DMS153 treated with DMSO at 0.1 percent for 48 hours (cell line): ENCODE results near the gene COL5A1.

Experiments used
- DNase-seq: peaks from one replicate; lab custom pipeline; 2025; ENCODE audit not compliant: unreplicated experiment; lab: John Stamatoyannopoulos, UW

COL5A1 gene

GRCh38 chr9:134724202-134724911 lies 82.8 kb downstream of the COL5A1 start:
- no peak for DNase-seq

- no peak for DNase-seq
Measured at GRCh38 chr9:134724912-134725604, 83.5 kb downstream of the COL5A1 start.

GRCh38 chr9:134725605-134725940 lies 84.0 kb downstream of the COL5A1 start:
- DNase-seq, result no peak

GRCh38 chr9:134726026-134726721 lies 84.6 kb downstream of the COL5A1 start:
- DNase-seq, result no peak

DNA sequence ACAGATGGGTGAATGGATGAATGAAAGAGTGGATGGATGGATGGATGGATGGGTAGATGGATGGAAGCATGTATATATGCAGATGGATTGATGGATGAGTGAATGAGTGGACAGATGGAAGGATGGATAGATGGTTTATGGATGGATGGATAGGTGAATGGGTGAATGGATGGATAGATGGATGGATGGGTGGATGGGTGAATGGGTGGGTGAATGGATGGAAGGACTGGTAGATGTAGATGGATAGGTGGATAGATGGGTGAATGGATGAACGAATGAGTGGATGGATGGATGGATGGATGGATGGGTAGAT lies 85.1 kb downstream of the COL5A1 start:
- DNase-seq, result no peak

- no peak for DNase-seq
Measured at GRCh38 chr9:134728021-134728795, 86.6 kb downstream of the COL5A1 start.

DNA sequence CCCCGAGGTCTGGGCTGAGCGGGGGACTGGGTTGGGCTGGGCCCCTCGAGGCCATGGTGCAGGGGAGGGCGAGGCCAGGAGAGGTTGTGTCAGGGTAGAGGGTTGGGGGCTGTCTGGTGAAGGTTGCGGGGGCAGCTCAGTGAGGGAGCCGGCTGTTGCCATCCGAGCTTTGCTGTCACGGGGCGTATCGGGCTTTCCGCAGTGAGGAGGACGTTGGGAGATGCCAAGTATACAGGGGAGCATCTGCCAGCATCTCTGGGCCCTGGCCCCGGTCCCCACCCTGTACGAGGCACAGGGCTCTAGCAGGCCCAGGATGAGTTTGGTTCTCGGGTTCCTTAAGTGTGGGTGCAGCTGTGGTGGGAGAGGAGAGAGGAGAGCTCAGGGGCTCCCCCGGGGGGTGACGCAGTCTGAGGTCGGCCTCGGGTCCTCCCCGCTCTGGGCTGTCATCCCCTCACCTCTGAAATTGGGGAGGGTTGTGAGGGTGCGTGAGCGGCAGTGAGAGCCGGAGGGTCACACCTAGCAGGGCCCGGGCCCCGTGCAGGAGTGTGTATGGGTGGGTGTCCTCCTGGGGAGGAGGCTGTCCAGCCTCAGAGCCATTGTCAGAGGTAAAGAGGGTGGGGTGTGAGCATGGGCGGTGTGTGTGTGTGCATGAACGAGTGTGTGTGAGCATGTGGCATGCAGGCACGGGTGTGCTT lies 87.3 kb downstream of the COL5A1 start:
- no peak for DNase-seq

DNA sequence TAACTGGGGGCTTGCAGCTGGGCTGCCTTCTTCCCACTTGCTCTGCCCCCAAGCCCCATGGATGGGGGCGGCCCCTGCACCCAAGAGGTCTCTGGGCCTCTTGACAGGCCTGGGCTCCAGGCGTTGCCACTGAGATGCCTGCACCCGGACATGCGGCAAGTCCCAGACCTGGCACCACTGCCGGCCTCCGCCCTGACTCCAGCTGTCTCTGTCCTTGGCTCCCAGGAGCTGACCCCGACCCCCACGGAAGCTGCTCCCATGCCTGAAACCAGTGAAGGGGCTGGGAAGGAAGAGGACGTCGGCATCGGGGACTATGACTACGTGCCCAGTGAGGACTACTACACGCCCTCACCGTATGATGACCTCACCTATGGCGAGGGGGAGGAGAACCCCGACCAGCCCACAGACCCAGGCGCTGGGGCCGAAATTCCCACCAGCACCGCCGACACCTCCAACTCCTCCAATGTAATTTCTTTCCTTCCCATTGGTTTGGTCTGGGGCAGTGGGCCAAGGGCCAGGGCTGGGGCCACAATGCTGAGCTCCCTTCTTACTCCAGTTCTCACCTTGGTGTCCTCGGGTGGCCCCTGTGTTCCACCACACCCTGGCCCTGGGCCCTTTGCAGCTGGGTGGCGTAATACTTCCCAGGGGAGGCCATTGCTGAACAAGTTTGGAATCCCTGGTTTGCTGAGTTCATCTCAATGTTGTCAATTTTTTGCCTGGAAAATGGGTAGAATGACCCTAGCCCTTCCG lies 88.6 kb downstream of the COL5A1 start:
- DNase-seq, result no peak

GRCh38 chr9:134730761-134731496 lies 89.3 kb downstream of the COL5A1 start:
- DNase-seq, result no peak

- DNase-seq, result no peak
Measured at GRCh38 chr9:134731497-134732391, 90.1 kb downstream of the COL5A1 start.

DNA sequence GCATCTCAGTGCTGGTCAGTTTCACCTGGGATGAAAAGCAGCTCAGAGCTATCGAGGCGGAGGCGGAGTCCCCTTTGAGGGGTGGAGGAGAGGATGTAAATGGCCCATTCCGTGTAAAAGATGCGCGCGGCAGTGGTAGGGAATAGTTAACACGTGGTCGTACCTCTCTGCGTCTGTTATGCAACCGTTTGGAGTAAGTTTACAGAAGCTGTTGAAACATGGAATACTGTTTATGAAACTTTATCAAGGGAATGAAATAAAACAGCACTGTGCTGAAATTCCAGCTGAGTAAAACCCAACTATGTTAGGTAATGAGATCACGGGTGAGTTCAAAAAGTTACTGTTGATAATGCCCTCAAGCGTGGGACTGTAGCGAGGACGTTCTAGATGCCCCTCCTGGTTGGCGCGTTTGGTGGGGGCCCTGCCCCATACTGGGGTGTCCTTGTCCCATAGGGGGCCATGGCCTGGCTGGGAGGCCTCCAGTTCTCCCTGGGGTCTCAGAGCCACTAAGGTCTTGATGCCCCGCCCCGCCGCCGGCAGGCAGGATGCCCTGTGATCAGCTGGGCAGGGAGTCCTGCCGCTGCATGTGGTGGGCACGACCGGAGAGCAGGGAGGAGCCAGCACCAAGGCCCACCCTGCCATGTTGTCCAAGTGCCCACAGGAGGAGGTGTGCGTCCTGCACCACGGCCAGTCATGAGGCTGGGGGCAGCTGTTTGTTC lies 90.9 kb downstream of the COL5A1 start:
- no peak for DNase-seq

GRCh38 chr9:134733480-134734232 lies 92.1 kb downstream of the COL5A1 start:
- DNase-seq, result no peak

DNA sequence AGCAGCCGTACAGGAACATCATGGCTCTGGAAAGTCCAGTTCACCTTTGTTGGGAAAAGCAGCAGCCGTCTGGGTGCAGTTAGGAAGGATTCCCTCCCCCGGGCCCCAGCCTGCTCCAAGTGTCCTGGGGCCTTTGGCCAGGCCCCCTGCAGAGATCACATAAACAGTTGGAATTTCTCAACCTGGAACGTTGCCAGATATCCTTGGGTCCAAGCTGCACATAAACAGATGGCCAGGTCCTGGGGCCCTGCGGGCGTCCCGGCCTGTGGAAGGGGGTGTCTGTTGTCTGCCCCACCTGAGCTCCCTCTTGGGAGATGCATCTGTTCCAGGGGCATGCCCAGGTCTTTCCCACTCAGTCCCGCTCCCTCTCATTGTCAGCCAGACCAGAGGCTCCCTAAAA lies 92.7 kb downstream of the COL5A1 start:
- no peak for DNase-seq

- DNase-seq, result no peak
Measured at GRCh38 chr9:134735441-134736175, 94.0 kb downstream of the COL5A1 start.

DNA sequence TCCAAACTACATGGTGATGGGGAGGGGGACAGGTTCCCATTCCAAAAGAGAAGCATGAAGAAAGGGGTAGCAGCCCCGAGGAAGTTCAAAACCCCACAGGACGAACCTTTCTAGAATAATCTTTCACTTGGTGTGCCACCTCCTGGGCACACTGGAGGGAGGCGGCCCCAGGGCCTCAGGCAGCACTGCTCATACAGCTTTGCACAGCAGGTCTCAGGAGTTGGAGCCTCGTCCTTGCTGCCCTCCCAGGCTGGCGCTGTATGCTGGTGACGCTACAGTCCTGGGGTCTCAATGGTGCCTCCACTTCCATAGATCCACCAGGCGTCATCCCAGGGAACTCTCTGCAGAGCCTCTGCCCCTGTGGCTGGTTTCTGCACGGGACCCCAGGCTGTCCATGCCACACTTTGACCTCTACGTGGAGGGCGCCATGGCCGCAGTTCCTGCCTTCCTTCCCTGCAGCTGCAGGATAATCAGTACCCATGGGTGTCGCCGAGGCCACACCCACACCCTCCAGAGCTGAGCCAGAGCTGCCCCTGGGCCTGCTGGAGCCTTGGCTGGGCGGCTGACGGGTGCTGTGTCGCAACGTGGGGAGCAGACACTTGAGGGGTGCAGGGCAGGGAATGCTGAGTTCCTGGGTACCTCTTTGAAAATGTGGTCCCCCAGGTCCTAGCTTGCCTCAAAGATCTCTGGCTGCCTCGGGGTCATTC lies 95.3 kb downstream of the COL5A1 start:
- no peak for DNase-seq
